Kasumi-1 (cell line): Measurements from ENCODE around the gene C11orf86.
A peak's percentile ranks its signal among the peaks of the same experiment; 100 is the strongest.
"Not testable (repeated sequence)": the region's sequence is repeated elsewhere in the genome, so short reads cannot be mapped to it uniquely, and the experiment has no call there.

Experiments
- DNase-seq, 2 experiments: peaks; one replicate each; lab custom pipeline; 2025; lab: John Stamatoyannopoulos, UW

Gene C11orf86, protein sequence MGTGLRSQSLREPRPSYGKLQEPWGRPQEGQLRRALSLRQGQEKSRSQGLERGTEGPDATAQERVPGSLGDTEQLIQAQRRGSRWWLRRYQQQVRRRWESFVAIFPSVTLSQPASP

DNA sequence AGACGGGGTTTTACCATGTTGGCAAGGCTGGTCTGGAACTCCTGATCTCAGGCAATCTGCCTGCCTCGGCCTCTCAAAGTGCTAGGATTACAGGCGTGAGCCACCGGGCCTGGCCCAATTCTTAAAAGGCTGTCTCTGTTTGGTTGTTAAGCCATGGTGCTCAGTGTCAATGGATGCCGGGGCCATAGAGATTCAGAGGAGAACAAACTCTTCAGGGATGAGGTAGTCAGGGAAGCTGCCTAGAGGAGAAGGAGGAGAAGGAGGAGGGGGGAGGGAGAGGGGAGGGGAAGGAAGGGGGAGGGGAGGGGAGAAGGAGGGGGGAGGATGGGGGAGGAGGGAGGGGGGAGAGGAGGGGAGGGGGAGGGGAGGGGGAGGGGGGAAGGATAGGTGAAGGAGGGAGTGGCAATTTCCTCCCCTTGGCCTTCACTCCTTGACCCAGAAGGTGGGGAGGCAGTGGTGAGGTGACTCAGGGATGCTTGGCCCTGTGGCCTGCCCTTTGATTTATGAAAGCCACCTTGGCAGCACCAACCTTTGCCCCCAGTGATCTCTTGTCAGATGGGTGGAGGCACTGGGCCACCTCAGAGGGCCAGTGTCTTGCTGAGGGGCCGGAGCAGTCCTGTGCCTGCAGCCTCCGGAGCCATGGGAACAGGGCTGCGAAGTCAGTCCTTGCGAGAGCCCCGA lies at the start of gene C11orf86:
Gene C11orf86 (plus strand): TSS at position 581 of the 681 bp plus-strand sequence. CDS start 59 bp downstream, at position 640.
- no peak for DNase-seq

DNA sequence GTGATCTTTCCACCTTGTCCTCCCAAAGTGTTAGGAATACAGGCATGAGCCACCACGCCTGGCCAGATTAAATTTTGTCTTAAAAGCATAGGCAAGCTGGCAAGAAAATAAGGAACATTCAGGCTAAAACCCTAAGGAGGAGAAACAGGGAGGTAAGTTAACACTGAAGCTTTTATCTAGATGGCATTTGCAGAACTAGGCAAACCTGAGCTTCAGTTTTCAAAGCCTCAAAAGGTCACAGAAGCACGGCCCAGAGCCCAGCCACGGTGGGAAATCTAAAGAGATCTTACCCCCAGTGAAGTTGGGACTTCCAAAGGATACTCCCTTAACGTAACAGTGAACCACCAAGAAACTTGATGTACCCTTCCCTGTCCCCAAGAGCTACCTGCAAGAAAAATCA lies 45.4 kb upstream of the C11orf86 start:
- DNase-seq, result no peak

DNA sequence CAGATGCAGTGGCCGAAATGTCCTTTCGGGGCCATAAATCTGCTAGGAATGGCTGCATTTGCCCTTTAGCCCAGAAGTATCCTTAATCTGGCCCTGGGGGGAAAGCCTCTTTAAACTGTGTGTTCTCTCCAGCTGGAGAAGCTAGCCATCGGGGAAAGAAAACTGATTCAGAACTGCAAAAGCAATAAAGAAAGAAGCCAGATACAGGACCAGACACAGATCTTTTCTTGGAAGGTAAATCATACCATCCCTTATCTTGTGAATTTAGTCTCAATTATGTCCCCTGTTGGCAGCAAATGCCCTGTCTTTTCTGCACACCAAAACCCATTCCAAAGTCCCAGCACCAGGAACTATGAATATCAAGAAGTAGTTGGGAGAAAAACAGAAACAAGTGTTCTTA lies 42.6 kb upstream of the C11orf86 start:
- no peak for DNase-seq

DNA sequence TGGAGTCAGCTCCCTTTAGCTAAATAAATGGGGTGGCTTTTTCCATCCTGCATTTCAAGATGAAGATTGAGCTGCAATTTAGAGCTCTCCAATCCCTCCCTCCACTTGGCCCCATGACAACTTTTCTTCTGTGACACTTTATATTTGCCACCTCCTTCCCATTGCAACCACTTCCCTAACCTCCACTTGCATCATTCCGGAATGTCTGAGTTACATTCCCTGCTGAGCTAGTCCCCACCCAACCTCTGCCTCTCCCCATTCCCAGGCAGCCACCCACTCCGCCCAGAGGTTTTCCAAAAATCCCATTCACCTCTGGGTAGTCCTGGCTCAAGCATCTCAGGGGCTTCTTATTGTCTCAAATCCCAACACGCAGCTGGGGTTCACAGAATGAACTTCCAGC lies 41.6 kb upstream of the C11orf86 start:
- DNase-seq, result no peak

DNA sequence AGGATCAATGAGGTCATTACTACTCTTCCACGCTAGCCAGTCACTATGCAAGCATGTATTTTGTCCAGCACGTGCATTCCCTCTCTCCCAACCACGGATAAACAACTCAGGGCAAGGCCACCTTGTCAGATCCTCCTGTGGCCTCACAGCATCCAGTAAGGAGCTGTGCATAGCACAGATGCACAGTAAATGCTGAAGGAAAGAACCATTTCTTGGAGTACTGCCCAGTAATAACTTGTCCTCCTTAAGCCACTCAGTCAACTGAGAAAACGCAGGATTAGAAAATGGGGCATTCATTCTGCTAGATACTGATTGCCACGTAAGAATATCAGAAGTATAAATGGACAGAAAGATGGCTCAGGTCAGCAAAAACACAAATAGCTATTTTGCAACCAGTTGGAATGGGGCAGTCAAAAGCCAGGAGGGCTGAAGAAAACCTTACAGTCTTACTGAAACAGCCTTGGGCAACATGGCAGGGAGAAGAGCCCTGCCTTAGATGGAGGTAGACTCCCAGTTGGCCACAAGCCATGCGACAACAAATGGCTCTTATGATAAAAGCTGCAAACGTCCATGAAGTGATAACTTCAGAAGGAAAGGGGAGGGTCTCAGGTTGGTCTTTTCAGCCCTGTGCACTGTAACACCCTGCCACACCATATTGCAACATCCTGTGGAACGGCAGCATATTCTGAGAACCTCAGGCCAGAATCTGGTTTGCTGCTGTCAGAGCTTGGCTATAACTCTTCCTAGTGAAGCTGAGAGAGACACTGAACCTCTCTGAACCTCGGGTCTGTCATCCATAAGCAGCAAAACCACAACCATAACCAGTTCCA lies 39.9 kb upstream of the C11orf86 start:
- no peak for DNase-seq

DNA sequence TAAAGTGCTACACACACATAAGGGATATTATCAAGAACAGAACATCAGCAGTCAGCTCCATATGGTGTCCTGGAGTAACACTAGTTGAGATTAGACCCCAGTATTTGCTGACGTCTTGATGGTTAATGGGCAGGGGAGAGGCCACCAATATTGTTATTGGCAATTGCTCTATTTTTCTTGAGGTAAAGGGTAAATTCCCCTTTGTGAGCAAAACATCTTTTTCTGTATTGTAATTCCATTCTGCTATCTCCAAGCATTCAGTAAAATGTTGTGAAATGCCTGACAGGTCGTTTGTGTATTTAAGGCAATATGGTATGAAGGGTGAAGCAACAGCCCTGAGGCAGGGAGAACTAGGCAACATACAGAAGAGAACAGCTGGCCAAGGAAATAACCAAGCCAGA lies 38.8 kb upstream of the C11orf86 start:
- DNase-seq, result no peak

DNA sequence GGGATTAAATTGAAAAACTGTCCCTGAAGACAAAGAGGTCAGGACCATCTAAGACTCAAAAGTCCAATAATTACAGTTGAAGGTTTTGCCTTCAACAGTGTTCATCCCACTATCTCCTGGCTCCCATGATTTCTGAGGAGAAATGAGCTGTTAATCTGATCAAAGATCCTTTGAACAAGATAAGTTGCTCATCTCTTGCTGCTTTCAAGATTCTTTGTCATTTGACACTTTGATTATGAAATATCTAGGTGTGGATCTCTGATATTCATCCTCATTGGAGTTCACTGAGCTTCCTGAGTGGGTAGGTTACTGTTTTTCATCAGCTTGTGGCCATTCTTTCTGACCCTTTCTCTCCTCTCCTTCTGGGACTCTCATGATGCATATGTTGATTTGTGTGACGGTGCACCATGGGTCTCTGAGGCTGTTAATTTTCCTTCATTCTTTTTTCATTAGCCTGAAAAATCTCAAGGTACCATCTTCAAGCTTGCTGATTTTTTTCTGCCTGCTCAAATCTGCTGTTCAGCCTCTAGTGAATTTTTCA lies 37.8 kb upstream of the C11orf86 start:
- no peak for DNase-seq

DNA sequence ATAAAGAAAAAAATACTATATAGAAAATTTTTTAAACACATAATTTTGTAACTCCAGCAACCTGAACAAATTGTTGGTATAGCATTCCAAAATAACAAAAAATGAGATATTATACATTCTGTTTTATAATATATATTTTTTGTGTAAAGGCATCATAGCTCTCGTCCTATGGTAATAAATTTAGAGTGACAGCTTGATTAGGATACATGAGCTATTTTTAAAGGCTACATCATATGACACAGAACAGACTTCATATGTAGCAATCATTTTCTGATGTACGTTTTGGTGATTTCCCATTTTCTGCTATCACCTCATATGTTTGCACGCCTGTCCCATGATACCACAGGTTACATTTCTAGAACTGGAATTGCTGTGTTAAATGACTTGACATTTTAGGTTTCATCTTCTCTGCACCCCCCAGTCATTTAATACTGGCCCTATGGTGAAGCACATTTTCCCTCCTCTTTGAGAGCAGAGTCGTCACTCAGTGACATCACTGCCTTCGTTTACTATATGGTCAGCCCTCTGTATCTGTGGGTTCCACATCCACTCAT lies 36.4 kb upstream of the C11orf86 start:
- no peak for DNase-seq

DNA sequence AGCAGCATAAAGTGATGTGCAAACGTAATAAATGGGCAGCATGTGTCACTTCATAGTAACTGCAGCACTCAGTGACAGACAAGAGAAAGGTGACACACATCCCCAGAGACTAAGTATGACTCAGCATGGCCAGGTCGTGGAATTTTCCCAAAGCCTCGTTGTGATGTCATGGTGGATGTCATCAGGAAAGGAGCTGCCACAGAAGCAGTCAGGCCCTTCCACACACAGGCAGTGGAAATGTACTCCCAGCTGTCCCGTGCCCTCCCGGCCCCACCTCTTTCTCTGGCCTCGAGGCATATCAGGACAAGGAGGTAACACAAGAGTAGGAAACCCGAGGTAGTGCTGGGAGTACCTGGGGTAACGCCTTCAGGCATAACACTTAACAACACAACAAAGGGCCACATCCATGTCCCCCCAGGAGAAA lies 25.0 kb upstream of the C11orf86 start:
- no peak for DNase-seq

DNA sequence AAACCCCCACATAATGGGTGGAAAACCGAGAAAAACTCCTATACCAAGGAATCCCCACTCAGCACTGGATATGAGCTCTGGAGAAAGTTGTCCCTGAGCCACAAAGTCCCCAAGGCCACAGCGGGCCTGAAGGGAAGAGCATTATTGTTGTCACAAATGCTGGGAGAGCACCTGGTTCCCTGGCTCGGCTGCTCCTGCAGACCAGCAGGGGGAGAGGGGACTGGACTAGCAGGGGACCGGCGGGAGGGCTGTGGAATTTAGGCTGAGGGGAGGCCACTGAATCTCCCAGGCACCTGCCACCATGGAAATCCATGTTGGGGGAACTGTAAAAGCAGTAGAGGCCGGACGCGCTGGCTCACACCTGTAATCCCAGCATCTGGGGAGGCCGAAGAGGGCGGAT lies 24.0 kb upstream of the C11orf86 start:
- DNase-seq, result no peak

DNA sequence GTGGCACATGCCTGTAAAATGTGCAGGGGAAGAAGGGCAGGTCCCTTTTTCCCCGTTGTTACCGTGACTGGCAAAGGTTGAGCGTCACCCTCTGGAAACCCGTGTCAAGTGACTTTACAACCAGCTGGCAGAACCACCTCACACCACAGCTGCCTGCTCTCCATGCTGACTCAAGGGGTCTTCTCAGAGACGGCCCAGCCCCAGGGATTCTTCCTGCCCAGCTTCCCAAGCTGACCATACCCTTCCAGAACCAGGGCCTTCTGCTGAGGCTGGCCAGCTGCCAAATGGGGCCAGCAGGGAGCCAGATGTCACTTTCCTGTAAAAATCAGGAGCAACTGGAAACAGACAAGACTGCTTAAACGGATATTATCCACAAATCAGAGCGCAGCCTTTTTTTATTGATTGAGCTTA lies 23.2 kb upstream of the C11orf86 start:
- no peak for DNase-seq

DNA sequence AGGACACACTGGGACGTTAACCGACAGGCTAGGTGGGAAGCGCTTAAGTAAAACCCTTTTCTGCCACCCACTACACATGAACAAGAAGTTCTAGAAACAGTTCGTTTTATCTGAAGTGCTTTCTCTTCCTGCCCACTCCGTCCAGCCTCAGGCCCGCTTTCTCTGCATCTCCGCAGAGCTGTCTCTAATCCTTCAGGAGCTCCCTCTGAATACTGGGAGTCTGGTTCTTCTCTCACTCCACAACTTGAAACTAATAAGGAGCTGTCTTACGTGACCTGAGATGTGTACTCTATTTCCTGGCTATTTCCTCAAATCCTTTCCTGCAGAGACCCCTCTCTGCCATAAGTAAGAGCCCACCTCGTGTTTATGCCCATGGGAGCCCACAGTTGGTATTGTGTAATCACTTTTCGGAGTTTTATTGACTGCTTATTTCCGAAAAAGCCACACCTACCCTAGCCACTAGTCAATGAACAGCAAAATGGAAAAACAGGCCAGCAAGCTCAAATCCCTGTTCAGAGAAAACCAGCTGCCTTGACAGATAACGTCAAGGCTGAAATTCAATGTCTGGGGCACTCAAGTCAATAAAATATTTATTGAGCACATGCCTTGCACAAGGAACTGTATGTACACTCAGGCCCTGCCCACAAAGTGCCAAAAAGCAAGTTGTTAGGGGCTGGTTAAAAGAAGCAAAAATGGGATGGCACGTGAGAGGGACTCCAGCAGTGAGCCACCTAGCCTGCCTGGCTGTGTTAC lies 21.8 kb upstream of the C11orf86 start:
- no peak for DNase-seq

DNA sequence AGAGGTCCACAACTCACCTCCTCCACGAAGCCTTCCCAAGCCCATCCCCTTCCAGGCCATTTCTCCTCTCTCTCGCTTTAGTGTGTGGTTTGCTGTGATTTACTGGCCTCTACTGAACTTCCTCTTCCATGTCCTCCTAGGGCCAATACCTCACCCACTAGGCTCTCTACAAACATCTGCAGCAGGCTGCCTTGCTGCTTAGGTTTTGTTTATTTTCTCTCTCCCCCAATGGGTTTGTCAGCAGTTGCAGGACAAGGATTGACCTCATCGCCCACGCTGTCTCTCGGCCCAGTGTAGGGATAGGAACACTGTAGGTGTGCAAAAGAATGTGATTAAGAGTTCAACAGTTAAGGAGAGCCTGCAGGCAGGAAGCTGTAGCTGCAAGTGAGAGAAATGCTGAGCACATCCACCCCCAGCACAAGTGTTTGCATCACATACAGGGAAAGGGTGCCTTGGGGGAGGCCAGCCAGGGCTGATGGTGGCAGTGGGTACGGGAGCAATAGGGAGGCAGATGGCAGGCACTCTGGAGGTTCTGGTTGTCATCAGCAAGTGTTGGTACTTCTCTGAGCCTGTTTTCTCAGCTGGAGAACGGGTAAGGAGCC lies 18.3 kb upstream of the C11orf86 start:
- peak; percentile 12 to 29 for DNase-seq

DNA sequence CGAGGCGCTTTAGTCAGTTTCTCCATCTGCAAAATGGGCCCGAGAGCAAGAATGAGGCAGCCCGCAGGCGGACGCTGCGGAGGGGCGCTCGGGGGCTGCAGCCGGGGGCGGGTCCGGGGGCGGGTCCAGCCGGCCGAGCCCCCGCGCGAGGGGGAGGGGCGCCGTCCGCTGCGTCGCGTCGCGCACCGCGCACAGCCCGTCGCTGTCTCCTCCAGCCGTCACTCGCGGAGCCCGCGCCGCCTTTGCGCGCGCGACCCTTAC lies 17.2 kb upstream of the C11orf86 start:
- DNase-seq, result peak in 1 of 2 experiments; percentile 63

DNA sequence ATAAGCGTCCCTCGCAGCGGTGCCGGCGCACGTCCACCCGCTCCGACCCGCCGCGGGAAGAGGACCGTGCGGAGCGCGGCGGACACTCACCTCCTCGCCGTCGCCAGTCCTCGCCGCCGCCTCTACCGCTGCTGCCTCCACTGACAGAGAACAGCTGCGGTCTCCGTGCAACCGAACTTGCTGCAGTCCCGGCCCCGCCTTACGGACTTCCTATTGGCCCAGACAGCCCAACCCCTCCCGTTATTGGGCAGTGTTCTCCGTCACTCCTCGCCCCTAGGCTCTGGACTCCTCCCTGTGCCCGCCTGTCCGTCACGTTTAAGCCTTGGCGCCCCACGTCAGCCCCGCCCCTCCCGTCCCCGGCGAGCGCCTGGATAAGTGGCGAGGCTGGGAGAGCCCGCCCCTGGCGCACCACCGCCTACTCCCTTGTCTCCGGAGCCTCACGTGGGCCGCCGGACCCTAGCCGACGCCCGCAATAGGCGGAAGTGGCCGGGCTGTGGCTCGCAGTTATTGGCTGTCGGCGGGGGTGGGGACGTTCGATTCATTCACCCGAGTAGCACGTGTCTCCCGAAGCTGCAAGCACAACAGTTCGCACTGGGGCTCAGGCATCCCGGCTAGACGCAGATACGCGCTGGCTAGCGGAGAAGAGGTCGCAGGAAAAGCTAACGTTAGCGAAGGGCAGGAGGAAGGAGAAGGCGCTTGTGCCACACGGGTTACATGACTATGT lies 16.7 kb upstream of the C11orf86 start, which contains the start of gene PC:
Gene PC (minus strand): TSS at position 152 of the 724 bp plus-strand sequence. CDS start 86,224 bp downstream, outside the sequence.
- DNase-seq, result peak; percentile 99

DNA sequence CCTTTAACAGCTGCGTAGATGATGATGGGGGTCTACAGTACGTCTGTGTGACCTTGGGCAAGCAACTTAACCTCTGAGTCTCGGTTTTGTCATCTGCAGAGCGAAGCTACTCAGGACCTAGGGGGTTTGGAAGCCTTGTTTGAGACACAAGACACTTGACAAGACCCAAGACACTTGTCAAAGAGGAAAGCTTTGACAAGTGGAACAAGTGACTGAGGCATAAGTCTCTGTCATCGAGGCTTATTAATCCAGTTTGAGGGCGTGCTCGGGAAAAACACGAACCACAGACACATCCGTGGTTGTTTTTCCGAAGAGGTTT lies 16.2 kb upstream of the C11orf86 start:
- peak in 1 of 2 experiments; percentile 38 for DNase-seq

DNA sequence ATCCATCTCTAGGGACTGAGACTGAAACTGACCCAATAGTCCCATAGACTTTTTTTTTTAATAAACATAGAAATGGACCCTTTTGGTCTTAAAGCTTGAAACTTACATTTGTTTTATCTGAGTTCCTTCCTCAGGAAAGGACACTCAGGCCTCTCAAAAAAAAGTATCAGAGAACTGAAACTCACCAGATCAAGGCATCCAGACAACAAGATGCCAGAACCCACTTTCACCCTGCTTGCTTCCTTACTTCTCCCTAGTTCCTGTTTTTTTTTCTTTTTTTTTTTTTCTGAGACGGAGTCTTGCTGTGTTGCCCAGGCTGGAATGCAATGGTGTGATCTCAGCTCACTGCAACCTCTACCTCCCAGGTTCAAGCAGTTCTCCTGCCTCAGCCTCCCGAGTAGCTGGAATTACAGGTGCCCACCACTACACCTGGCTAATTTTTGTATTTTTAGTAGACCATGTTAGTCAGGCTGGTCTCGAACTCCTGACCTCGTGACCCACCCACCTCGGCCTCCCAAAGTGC lies 13.4 kb upstream of the C11orf86 start:
- DNase-seq, result not testable (repeated sequence)

DNA sequence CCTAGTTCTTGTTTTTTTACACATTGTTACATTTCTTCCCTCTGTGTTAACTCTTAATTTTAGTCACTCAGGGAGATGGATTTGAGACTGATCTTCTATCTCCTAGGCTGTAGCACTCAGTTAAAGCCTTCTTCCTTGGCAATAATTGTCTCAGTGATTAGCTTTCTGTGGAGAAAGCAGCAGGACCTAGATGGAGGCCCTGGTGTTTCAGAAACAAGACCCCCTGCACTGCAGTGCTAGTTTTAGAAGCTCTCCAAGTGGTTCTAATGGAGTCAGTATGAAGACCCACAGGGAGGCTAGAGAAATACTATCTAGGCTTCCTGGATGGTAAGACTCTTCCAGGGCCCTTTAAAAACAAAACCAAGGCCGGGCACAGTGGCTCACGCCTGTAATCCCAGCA lies 12.9 kb upstream of the C11orf86 start:
- DNase-seq, result no peak

DNA sequence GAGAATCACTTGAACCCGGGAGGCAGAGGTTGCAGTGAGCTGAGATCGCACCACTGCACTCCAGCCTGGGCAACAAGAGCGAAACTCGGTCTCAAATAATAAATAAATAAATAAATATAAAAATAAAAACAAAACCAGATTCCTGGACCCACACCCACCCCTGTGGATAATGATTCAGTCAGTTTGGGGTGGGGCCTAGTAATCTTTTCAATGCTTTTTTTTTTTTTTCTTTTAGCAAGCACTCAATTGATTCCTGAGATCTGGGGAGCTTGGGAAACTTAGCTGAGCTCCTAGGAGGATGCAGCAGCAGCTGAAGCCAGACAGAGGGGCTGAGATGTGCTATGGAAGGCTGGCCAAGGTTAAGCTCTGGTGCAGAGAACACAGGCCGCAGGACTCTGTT lies 12.3 kb upstream of the C11orf86 start:
- DNase-seq, result no peak

DNA sequence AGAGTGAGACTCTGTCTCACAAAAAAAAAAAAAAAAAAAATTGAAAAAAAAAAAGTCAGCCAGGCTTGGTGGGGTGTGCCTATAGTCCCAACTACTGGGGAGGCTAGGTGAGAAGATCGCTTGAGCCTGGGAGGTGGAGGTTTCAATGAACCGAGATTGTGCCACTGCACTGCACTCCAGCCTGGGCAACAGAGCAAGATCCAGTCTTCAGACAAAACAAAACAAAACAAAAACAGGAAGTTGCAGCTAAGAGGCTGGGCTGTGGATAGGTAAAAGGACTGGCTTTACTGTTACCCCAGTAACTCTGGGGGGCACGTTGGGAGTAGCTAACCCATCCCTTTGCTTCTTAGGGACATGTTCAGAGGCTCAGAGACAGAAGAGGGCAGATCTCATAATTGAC lies 10.6 kb upstream of the C11orf86 start:
- DNase-seq, result no peak

DNA sequence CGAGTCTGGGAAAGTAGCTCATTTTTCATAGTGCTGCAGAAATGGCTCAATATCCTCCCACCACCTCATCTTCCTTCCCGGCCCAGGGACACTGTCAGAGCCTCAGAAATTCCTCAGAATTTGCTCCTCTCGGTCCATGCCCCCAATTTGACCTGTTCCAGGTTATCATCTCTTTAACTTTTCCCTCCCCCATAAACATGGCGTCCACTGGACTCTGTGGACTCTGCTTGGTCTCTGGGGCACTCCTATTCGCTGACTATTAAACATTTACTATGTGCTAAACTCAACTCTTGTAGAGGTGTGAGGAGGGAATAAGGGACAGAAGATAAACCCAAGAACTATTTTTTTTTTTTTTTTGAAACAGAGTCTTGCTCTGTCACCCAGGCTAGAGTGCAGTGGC lies 8.8 kb upstream of the C11orf86 start:
- DNase-seq, result no peak
